Keratinocyte (primary cell): ENCODE data around the gene PLA2G4F. TPM values are rescaled to one million over a fixed set of nuclear protein-coding genes. Genes with fewer than 3 reads are reported as not detected.

ENCODE experiments used
- DNase-seq: peaks from one replicate; pipeline ENCODE4 v3.0.0-alpha.2; 2011; ENCODE audit warnings: low read depth, missing footprints, low spot score
- FAIRE-seq: peaks from 2 replicates; lab custom pipeline; 2011; peaks lifted over from hg19 to GRCh38; lab: Jason Lieb, UNC
- H2AFZ ChIP-seq: 2 replicates; pipeline ENCODE4 v1.6.0; 2012; ENCODE audit warnings: low read length, control low read depth, inconsistent platforms; ENCODE audit not compliant: control insufficient read depth
- H3K27ac ChIP-seq: 2 replicates; pipeline ENCODE4 v1.5.1; 2011; ENCODE audit warnings: low read length; ENCODE audit not compliant: control insufficient read depth, insufficient read depth
- H3K27me3 ChIP-seq: 3 replicates; pipeline ENCODE4 v1.6.0; 2011; ENCODE audit warnings: low read length; ENCODE audit not compliant: control insufficient read depth, insufficient read depth; ENCODE audit errors: extremely low read depth
- H3K36me3 ChIP-seq, 2 experiments: 2 replicates in 1 of 2; 3 replicates in 1 of 2; pipeline ENCODE4 v1.5.1; 2011; ENCODE audit warnings: low read length in 2 of 2, mild to moderate bottlenecking in 1 of 2; ENCODE audit not compliant: control insufficient read depth in 2 of 2, insufficient read depth in 2 of 2; ENCODE audit errors: extremely low read depth in 1 of 2
- H3K4me1 ChIP-seq: 3 replicates; pipeline ENCODE4 v1.5.1; 2011; ENCODE audit warnings: low read length; ENCODE audit not compliant: control insufficient read depth, insufficient read depth; ENCODE audit errors: extremely low read depth
- H3K4me2 ChIP-seq: 3 replicates; pipeline ENCODE4 v1.6.0; 2011; ENCODE audit warnings: low read depth, low read length; ENCODE audit not compliant: control insufficient read depth, insufficient read depth; ENCODE audit errors: extremely low read depth
- H3K4me3 ChIP-seq, 3 experiments: fragments of 200-600 bp in 1 of 3; sonication (generic) in 1 of 3; 2 replicates in 2 of 3; 3 replicates in 1 of 3; pipeline ENCODE4 v1.5.1; 2011 to 2016; ENCODE audit warnings: low read length in 3 of 3, mild to moderate bottlenecking in 3 of 3, control low read depth in 2 of 3, inconsistent platforms in 1 of 3, low read depth in 1 of 3, mixed read lengths in 1 of 3, mixed run types in 1 of 3, moderate library complexity in 1 of 3; ENCODE audit not compliant: control insufficient read depth in 2 of 3, insufficient read depth in 2 of 3; ENCODE audit errors: extremely low read depth in 1 of 3
- H3K79me2 ChIP-seq: 2 replicates; pipeline ENCODE4 v1.6.0; 2012; ENCODE audit warnings: low read length; ENCODE audit not compliant: control insufficient read depth, insufficient read depth
- H3K9ac ChIP-seq: 3 replicates; pipeline ENCODE4 v1.6.0; 2011; ENCODE audit warnings: low read length; ENCODE audit not compliant: control insufficient read depth, insufficient read depth; ENCODE audit errors: extremely low read depth
- H3K9me1 ChIP-seq: 3 replicates; pipeline ENCODE4 v1.6.0; 2011; ENCODE audit warnings: low read length; ENCODE audit not compliant: control insufficient read depth, insufficient read depth; ENCODE audit errors: extremely low read depth
- H3K9me3 ChIP-seq: 2 replicates; pipeline ENCODE4 v1.5.1; 2012; ENCODE audit warnings: low read depth, low read length; ENCODE audit not compliant: control insufficient read depth
- H4K20me1 ChIP-seq: 3 replicates; pipeline ENCODE4 v1.6.0; 2011; ENCODE audit warnings: low read length; ENCODE audit not compliant: control insufficient read depth, insufficient read depth; ENCODE audit errors: extremely low read depth
- CTCF ChIP-seq, 3 experiments: IDR thresholded peaks in 1 of 3; conservative IDR thresholded peaks in 1 of 3; optimal IDR thresholded peaks in 1 of 3; 2 replicates in 2 of 3; 3 replicates in 1 of 3; pipeline versions ENCODE3 to v1.5.1; 2011; ENCODE audit warnings: low read length in 3 of 3, mild to moderate bottlenecking in 3 of 3, moderate library complexity in 2 of 3, control low read depth in 1 of 3, inconsistent platforms in 1 of 3; ENCODE audit not compliant: insufficient read depth in 2 of 3; ENCODE audit errors: extremely low read depth in 1 of 3
- EZH2 ChIP-seq: IDR thresholded peaks from one replicate; pipeline ENCODE4 v1.6.1; 2012; ENCODE audit warnings: inconsistent platforms, mild to moderate bottlenecking, low read length, moderate library complexity
- dilution Hi-C: fragments of 300-500 bp; cut with MboI; formaldehyde crosslinking; loops from one replicate; pipeline ENCODE4 v1.7.0; 2020; ENCODE audit warnings: low sequenced_read_pairs; ENCODE audit not compliant: extremely low pct_ligation_motif_present
- polyA plus RNA-seq, 5 experiments: library from polyadenylated mRNA; depleted of rRNA in 3 of 5; stranded (reverse) in 3 of 5; stranded (forward) in 1 of 5; unstranded in 1 of 5; fragments of >200 nt; gene quantifications; 1 replicate in 1 of 5; 2 replicates in 3 of 5; 3 replicates in 1 of 5; pipeline versions ENCODE4 v1.2.1 to v1.2.3, GENCODE V29; 2011 to 2012; ENCODE audit warnings: missing spikeins in 2 of 5, low read depth in 1 of 5, low replicate concordance in 1 of 5

Gene PLA2G4F
- polyA plus RNA-seq, 1 donor (not counting 4 experiments of a cell fraction or from before 2014, with no cell fraction given) = 4.4 TPM

- H3K9me1 ChIP-seq = no peaks in the 10 kb centered on the region
- TF ChIP-seq CTCF (optimal IDR thresholded peaks at IDR 0.05 in 1 of 3, IDR thresholded peaks at IDR 0.05 in 1 of 3, conservative IDR thresholded peaks at IDR 0.05 in 1 of 3; ENCODE audit: extremely low read depth in 1 of 3, insufficient read depth in 2 of 3, low read length in 3 of 3) = no peak
- no peak for TF ChIP-seq EZH2
Measured at GRCh38 chr15:42194513-42194912, 38.1 kb upstream of the PLA2G4F start.

GRCh38 chr15:42193383-42193782 lies 36.9 kb upstream of the PLA2G4F start:
- Histone ChIP-seq H3K4me1 (no peaks in the 10 kb centered on the region), H3K9me3 (no peaks in the 10 kb centered on the region), H3K4me3 (no peak overlapping the region), H3K79me2 (peaks cover 3% of the 10 kb centered on the region), H3K9me1 (no peaks in the 10 kb centered on the region), H2AFZ (no peak overlapping the region), H3K27ac (no peak overlapping the region), H3K9ac (no peak overlapping the region), H3K27me3 (no peaks in the 10 kb centered on the region), H3K36me3 (peaks cover 11 to 13% of the 10 kb centered on the region in 2 experiments), H3K4me2 (no peak overlapping the region), H4K20me1 (no peaks in the 10 kb centered on the region)
- dilution Hi-C loops = no loop called here
- DNase-seq (no peak), FAIRE-seq (no peak)
- TF ChIP-seq CTCF (optimal IDR thresholded peaks at IDR 0.05 in 1 of 3, IDR thresholded peaks at IDR 0.05 in 1 of 3, conservative IDR thresholded peaks at IDR 0.05 in 1 of 3; ENCODE audit: extremely low read depth in 1 of 3, insufficient read depth in 2 of 3, low read length in 3 of 3) (no peak), EZH2 (no peak)

More at GRCh38 chr15:42194513-42194912, 38.1 kb upstream of the PLA2G4F start:
- Histone ChIP-seq H3K4me2 (no peak overlapping the region), H3K4me3 (no peak overlapping the region), H4K20me1 (no peaks in the 10 kb centered on the region), H3K9me3 (no peaks in the 10 kb centered on the region), H3K9ac (no peak overlapping the region), H3K79me2 (peaks cover 3% of the 10 kb centered on the region), H2AFZ (no peak overlapping the region), H3K4me1 (no peaks in the 10 kb centered on the region), H3K36me3 (peaks cover 11 to 13% of the 10 kb centered on the region in 2 experiments), H3K27me3 (no peaks in the 10 kb centered on the region), H3K27ac (no peak overlapping the region)
- dilution Hi-C loops = no loop called here
- FAIRE-seq (no peak), DNase-seq (no peak)
